HG02970 (cell line): ENCODE data around the gene LUC7L2.
"Not testable (repeated sequence)": the region's sequence is repeated elsewhere in the genome, so short reads cannot be mapped to it uniquely, and the experiment has no call there.

Experiments
- ATAC-seq: cut with Tn5 transposase; IDR thresholded peaks from one replicate; pipeline ENCODE4 v1.9.1; 2021; ENCODE audit warnings: mild to moderate bottlenecking, moderate library complexity, moderate number of reproducible peaks; ENCODE audit not compliant: unreplicated experiment, low FRiP score

Gene LUC7L2

DNA sequence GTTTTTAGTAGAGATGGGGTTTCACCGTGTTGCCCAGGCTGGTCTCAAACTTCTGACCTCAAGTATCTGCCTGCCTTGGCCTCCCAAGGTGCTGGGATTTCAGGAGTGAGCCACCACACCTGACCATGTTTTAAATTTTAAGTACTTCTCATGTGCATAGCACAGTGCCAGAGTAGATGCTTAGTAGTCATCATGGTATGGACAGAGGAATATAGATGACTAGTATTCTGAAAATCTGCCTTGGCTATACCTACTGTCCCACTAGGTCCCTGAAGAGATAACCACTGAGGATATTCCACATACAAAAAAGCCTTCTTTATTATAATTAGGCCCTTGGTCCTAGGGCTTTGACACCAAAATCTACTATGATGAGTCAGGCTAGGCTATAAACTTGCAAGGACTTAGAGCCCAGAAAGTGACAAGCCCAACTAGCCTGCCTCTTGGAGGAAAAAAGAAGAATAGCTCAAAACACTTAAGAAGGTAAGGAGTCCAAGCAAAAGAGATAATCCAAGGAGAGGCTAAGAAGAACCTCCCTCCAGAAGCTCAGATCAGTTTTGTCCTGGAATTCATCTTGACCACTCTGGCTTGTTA, 34.0 kb downstream of the LUC7L2 start:
- no peak for ATAC-seq

DNA sequence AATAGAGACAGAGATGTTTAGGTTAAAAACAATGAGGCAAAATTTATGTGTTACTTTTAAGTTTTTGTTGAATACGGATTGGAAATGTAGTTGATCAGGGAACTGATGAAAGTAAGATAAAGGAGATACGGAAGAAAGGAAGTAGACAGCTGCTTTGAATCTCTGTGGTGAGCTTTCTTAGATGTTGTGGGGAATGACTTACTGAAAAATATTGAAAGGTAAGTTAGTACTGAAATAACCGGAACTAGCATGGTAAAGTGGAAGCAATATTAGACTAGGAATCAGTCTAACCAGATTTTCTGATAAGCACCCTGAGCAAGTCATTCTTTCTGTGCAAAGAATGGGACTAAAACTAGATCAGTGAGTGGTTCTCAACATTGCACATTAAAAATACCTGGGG, 34.8 kb downstream of the LUC7L2 start:
- no peak for ATAC-seq

DNA sequence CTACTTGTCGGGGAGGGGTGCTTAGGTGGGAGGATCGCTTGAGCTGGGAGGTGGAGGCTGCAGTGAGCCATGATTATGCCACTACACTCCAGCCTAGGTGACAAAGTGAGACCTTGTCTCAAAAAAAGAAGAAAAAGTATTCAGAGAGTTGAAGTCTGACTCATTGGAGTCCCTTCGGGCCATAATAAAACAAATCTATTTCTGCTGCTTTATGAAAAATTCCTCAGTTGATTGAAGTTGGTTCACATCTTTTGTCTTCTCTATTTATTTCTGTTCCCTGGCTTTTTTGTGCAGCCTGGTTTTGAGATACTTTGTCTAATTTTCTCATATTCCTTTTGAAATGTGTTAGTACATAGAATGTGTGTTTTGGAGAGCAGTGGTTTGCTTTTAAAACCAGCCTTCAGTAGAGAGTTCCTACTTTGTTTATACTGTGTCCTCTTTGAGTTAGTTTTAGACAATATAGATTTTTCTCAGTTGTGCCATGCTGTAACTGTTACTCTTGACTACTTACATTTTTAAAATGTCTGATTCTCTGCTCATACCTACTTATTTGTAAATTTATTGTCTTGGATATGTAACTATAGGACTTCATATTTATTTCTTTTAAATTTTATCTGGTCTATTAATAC, 36.7 kb downstream of the LUC7L2 start:
- ATAC-seq, result no peak

DNA sequence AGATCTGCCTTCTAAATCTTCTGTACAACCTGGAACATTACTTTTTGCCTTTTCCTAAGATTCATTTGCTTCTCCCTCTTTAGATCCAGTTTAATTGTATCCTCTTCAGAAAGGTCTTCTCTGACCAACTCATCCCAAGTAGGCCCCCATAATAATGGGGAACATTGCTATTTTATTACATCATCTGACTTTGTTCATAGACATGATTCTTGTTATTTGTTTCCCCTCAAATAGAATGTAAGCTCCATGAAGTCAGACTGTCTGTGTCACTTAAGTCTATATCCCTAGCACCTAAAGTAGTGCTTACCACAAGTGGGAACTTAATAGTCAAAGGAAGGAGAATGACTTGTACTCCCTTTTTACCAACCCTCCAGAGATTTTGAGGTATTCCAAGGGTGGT, 37.5 kb downstream of the LUC7L2 start:
- no peak for ATAC-seq

DNA sequence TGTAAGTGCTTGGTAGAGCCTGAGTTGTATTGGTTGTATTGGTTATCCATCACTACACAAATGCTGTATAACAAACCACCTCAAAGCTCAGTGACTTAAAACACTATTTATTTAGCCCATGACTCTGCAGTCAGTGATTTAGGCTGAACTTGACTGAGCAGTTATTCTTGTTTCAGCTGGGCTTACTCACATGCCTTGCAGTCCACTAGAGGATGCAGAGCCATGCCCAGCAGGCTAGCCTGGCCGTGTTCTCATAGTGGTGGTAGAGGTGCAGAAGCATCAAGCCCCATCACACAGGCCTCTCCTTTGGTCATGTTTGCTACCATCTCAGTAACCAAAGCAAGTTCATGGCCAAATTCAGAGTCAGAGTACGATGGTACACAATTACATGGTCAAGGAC, 43.9 kb downstream of the LUC7L2 start:
- ATAC-seq, result no peak

DNA sequence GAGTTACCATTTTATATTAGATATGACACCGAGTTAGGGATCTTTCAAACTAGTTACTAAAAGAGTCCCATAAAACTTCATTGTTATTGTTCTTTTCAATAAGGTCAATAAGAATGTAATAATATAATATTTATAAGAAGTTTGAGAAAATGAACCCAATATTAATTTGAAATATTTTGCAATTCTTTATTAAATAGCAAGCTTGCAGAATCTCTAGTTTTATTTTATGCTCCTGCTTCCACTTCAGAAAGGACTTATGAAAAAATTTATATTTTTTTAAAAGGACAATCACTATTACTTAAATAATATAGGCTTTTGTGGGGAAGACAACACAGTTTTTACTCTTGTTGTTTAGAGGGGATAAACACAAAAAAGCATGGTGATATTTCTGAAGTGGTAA, 47.9 kb downstream of the LUC7L2 start:
- ATAC-seq, result no peak

DNA sequence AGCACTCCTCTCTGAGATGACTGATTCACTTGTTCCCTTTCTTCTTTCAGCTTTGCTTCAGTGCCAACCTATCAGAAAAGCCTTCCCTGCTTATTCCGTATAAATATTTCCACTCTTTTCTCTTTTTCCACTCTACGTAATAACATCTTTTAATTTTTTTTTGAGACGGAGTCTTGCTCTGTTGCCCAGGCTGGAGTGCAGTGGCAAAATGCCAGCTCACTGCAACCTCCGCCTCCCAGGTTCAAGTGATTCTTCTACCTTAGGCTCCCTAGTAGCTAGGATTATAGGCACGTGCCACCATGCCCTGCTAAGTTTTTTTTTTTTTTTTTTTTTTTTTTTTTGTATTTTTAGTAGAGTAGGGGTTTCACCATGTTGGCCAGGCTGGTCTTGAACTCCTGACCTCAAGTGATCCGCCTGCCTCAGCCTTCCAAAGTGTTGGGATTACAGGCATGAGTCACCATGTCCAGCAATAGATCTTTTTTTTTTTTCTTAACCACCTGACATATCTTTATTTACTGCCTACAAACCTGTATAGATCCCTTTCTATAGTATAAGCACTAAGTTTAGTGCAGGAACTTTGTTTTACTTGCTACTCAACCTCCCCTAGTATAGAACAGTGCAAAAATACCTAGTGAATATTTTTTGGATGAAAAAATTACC, 55.2 kb downstream of the LUC7L2 start:
- not testable (repeated sequence) for ATAC-seq

DNA sequence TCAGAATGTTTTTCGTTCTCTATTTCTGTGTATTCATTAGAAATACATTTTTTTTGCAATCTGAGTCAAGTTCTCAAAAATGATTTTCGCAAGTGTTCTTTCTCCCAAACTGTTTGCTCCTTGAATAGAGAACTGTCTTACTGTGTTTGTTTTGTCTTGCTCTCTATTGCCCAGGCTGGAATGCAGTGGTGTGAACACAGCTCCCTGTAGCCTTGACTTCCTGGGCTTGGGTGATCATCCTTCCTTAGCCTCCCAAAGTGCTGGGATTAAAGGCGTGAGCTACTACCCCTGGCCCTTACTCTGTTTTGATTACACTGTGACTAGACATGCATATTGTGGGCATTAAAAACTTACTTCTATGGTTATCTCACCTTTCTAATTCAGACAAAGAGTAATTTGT, 56.7 kb downstream of the LUC7L2 start:
- ATAC-seq, result no peak

DNA sequence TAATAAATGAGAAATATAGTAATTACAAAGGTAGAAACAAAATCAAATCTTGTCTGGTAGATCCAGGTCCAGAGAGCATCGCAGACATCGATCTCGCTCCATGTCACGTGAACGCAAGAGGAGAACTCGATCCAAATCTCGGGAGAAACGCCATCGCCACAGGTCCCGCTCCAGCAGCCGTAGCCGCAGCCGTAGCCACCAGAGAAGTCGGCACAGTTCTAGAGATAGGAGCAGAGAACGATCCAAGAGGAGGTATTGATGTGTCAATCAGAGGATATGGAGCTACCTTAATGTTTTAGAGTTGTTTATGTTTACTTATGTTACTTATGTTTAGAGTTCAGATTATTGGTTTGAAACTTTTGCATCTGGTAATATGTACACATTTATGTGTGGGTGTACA, 57.8 kb downstream of the LUC7L2 start:
- ATAC-seq, result no peak

DNA sequence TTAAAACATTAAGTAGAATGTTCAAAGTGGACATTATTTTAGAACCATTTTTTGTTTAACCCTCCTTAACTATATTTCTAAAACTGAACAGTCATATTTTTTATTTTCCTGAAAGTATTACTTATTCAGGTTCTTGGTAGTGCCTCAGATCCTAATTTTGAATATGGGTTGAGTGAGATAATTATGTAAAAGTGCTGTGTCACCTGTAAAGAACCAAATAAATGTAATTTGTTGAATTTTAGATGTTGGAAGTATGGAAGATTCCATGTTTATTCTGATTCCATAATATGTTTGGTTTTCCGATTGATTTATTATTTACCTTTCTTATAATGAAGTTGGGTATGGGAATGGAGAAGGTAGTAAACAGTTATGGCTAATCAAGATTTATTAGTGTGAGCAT, 61.4 kb downstream of the LUC7L2 start:
- ATAC-seq, result no peak

DNA sequence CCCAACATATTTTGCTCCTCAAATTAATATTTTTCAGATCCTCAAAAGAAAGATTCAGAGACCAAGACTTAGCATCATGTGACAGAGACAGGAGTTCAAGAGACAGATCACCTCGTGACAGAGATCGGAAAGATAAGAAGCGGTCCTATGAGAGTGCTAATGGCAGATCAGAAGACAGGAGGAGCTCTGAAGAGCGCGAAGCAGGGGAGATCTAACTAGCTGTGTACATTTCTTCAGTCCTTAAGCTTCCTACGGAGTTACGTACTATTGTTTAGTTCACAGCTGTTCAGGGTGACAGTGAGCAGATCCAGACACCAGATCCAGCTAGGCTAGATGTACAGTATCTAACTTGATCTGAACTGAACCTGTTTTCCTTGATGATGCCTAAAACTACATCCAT, 62.4 kb downstream of the LUC7L2 start:
- no peak for ATAC-seq

DNA sequence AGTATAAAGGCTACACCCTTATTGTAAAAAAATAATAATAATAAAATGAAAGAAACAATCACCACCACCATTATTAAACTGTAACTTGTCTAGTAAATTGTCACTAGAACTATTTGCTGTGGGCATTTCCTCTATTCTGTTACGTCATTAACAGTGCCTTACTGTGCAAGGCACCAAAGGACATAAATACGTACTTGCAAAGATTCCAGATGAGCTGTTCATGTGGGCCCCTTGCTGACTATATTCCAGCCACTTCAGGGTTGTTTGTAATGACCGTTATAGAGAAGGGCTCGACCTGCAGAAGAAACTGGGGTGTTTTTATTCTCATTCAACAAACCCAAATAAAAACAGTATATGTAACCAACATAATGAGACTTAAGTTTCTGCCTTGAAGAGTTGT, 63.4 kb downstream of the LUC7L2 start:
- no peak for ATAC-seq

DNA sequence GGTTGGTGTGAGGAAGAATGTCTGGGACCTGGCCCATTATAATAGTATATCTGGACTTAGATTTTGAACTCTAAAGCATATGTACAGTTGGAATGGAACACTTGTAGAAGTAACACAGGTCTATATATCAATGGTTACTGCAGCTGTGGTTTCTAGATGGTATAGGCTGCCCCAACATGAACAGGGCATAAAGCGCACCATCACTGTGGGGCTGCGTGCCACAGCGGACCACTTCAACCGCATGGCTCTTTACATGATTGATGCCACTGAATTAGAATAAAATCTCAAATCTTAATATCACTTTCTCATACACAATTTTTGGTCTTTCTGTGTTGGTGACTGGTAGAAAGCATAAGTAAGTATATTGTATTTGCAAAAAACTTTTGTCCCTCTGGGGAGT, 64.3 kb downstream of the LUC7L2 start:
- no peak for ATAC-seq

DNA sequence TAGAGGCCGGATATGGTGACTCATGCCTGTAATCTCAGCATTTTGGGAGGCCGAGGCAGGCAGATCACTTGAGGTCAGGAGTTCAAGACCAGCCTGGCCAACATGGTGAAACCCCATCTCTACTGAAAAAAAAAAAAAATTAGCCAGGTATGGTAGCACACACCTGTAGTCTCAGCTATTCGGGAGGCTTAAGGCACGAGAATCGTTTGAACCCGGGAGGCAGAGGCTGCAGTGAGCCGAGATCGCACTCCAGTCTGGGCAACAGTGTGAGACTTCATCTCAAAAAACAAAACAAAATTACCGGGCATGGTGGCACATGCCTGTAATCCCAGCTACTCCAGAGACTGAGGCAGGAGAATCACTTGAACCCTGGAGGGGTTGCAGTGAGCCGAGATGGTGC, 66.0 kb downstream of the LUC7L2 start:
- ATAC-seq, result not testable (repeated sequence)

DNA sequence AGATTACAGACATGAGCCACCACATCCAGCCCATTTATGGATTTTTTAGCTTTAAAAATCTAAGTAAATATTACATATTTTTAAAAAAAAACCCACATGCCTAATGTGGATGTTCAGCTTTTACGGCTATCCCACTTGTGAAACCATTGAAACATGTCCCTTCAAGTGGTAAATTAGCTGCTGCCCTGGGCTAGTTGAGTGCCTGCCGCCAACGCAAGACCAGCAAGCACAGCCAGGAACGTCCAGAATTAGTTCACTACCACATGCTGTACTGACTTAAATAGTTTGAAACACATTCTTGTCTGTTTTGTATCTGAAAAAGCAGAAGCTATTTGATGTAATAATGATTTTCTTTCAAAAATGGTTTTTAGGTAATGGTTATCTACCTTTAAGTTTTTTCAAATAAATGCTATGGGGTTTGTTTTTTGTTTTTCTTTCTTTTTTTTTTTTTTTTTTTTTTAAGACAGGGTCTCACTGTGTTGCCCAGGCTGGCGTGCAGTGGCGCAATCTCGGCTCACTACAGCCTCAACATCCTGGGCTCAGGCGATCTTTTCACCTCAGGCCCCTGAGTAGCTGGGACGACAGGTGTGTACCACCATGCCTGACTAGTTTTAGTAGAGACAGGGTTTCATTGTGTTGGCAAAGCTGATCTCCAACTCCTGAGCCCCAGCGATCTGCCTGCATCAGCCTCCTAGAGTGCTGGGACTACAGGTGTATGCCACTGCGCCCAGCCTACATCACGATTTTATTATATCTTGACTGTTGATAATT, 66.7 kb downstream of the LUC7L2 start:
- ATAC-seq, result no peak

DNA sequence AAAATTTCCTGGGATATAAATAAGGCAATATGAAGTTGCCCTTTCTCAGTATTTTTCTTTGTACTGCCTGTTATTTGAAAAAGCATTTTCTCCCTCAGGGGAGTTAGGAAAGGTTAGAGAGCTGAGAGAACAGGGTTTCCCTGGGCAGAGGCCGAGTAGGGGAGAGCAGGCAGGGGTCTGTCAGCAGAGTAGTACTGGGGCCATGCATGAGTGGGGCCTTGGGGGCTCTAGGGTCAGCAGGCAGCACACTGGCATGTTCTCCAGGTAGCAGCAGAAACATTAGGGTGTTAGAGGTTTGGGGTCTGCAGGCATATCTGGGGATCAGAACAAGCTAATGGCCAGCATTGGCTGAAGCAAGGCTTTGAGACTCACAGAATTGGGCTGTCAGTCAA, 67.3 kb downstream of the LUC7L2 start:
- ATAC-seq, result no peak

DNA sequence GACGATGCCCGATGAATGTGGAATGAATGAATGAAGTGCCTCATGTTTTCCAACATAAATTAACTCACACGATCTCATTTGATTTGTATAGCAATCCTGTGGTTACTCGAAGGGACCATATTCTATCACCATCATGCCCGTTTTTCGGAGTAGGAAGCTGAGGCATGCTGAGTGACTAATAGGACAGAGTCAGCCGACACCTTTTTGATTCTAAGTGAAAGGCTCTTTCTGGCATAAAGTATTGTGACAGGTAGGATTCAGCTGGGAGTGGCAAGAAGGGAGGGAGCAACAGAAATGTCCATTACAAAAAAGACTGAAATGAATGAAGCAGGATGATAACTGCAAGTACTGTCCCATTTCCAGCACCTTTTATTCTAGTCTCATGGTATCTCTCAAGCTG, 68.1 kb downstream of the LUC7L2 start:
- no peak for ATAC-seq

DNA sequence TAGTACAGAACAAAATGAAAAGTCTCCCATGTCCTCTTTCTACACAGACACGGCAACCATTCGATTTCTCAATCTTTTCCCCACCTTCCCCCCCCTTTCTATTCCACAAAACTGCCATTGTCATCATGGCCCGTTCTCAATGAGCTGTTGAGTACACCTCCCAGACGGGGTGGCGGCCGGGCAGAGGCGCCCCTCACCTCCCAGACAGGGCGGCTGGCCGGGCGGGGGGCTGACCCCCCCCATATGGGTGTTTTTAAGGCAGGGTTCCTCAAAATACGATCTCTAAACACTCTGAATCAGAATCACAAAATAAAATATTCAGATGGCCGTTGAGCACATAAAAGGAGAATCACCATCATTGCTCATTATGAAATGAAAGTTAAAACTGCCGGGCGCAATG, 70.0 kb downstream of the LUC7L2 start:
- not testable (repeated sequence) for ATAC-seq

DNA sequence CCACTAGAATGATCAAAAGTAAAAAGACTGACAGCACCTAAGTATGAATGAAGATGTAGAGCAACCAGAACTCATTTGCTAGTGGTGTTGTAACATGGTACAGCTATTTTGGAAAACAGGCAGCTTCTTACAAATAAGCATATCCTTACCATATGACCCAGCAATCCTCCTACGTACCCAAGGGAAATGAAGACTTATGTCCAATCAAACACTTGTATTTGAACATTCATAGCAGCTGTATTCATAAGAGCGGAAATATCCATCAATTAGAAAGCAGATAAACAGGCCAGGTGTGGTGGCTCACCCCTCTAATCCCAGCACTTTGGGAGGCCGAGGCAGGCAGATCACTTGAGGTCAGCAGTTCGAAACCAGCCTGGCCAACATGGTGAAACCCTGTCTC, 70.7 kb downstream of the LUC7L2 start:
- no peak for ATAC-seq

DNA sequence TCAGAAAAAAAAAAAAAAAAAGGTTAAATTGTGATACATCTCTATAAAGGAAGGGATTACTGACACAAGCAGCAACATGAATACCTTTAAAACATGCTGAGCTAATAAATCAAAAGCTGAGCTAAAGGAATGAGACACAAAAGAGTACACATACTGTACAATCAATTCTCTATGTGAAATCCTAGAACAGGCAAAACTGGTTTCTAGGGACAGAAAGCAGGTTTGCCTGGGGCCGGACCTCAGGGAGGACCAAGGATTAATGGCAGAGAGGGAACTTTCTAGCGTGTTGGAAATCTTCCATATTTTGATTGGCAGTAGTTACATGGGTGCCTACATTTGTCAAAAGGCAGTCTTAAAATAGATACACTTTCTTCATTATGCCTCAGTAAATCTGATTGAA, 71.3 kb downstream of the LUC7L2 start:
- no peak for ATAC-seq

DNA sequence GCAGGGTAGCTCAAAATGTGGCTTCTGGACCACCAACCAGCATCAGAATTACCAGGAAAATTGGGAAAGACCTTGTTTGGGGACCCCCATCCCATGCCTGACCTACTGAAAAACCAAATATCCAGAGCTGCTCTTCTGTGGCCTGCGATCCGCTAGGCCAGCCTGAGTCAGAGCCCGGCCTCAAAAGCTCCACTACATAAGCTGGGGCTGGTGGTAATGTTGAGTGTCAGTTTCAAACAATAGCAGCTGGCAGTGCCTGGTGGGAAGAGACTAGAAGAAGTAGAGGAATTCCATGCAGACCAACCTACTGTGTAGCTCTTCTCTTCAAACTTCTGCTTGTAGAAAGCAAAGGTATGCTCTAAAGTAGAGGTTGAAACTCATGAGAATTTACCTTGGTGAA, 71.8 kb downstream of the LUC7L2 start:
- ATAC-seq, result no peak

DNA sequence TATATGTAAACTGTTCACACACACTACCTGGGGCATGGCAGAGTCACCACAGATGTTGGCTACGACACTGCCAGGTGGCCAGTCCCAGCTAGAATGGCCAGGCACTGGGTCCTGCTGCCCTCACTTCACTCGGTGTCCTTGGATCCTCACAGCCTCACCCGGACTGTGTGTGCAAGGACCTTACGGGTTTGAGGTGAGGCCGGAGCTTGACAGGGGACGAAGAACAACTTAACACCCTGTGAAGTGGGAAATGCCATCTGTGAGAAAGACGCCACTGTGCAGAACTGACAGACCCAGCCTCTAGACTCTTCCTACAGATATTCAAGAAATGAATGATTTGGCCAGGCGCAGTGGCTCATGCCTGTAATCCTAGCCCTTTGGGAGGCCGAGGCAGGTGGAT, 77.1 kb downstream of the LUC7L2 start:
- ATAC-seq, result no peak
